ENCODE results near the gene CMAS.

The CMAS gene

DNA sequence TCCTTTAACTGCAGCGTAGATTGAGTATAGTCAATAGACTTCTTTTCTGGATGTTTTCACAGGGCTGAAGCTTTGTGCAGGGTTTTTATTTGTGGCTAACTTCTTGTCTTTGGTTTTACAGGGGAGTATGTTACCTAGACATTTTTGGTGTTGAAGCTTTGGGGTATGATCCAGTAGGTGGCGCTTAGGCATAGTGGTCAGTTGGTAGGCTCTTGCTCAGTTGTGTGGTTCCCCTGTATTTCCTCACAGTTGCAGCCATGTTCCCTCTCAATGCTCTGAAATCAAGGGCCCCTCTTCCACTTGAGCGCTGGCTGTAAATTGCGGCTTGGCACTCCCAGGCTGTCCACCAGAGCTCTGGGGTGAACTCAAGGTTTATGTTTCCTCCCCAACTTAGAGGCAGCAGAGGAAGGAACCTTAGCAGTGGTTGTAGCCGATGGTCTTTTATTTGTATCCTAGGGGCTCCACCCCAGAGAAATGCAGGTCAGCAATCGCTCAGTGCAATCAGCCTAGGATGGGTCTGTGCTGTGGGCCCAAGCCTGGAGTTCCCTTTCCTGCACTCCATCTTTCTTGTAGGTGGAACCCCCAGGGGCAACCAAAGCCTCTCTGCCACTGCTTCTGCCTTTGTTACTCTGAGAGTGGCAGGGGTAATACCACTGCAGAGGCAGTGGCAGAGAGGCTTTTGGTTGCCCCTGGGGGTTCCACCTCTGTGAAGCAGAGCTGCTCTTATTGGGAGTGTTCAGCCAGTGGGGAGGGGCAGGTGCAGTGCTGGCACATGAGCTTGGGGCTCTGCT is 55.1 kb downstream of the CMAS start:
- peak; percentile 55 for TF ChIP-seq CTCF (IDR thresholded peaks at IDR 0.05; ENCODE audit: control extremely low read depth, extremely low read depth, low read depth, missing control alignments)
- DNase-seq (ENCODE audit: extremely low spot score), result peak; percentile 31
- ChIA-PET POLR2A (no interaction called here), CTCF (interaction anchor here (0.7 to 5.0 kb wide), 21 partner anchors 9 to 361 kb away, joined by 3 to 26 read pairs (median 4); no protein-coding TSS in a partner anchor)

GRCh38 chr12:22101749-22102243 is 55.8 kb downstream of the CMAS start:
- no peak for DNase-seq (ENCODE audit: extremely low spot score)
- ChIA-PET POLR2A (no interaction called here), CTCF (interaction anchor here (0.7 to 5.0 kb wide), 13 partner anchors 13 to 357 kb away, joined by 3 to 26 read pairs (median 5); no protein-coding TSS in a partner anchor)
- no peak for TF ChIP-seq CTCF (IDR thresholded peaks at IDR 0.05; ENCODE audit: control extremely low read depth, extremely low read depth, low read depth, missing control alignments)

GRCh38 chr12:22103418-22103817 is 57.4 kb downstream of the CMAS start:
- ChIA-PET POLR2A (no interaction called here), CTCF (interaction anchor here (1.0 to 5.0 kb wide), 7 partner anchors 9 to 567 kb away, joined by 3 to 26 read pairs (median 4); no protein-coding TSS in a partner anchor)
- DNase-seq (ENCODE audit: extremely low spot score), result no peak
- no peak for TF ChIP-seq CTCF (IDR thresholded peaks at IDR 0.05; ENCODE audit: control extremely low read depth, extremely low read depth, low read depth, missing control alignments)

DNA sequence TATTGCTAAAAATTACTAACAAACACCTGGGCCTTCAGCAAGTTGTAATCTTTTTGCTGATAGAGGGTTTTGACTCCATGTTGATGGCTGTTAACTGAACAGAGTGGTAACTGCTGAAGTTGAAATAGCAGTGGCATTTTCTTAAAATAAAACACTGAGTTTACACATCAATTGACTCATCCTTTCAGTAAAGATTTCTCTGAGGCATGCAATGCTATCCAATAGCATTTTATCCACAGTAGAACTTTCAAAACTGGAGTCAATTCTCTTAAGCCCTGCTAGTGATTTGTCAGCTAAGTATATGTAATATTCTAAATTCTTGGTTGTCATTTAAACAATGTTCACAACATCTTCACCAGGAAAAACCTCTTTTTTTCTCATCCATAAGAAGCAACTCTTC is 59.5 kb downstream of the CMAS start:
- no peak for TF ChIP-seq CTCF (IDR thresholded peaks at IDR 0.05; ENCODE audit: control extremely low read depth, extremely low read depth, low read depth, missing control alignments)
- DNase-seq (ENCODE audit: extremely low spot score), result no peak
- POLR2A ChIA-PET, result no interaction called here
- CTCF ChIA-PET, result no interaction called here

GRCh38 chr12:22110176-22110575 is 64.2 kb downstream of the CMAS start:
- no peak for DNase-seq (ENCODE audit: extremely low spot score)
- CTCF ChIA-PET, result no interaction called here
- no peak for TF ChIP-seq CTCF (IDR thresholded peaks at IDR 0.05; ENCODE audit: control extremely low read depth, extremely low read depth, low read depth, missing control alignments)
- POLR2A ChIA-PET, result no interaction called here
